ENCODE data around the gene NMT2.

NMT2 gene

DNA sequence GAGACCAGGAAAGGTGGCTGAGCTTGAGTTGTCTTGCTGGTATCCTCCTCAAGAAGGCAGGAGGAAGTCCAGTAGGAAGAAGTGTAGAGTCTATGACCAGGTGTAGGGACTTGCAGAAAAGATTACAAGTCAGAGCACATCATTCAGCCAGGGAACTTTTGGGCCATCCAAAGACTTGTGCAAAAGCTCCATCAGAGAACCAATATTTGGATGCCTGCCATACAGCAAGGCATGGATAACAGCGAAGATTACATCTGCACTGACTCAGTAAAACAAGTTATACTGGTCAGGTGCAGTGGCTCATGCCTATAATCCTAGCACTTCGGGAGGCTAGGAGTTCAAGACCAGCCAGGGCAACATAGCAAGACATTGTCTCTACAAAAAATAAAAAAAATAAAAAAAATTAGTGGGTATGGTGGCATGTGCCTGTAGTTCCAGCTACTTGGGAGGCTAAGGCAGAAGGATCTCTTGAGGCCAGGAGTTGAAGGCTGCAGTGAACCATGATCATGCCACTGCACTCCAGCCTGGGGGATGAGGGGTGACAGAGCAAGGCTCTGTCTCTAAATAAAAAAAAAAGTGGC is 13.2 kb upstream of the NMT2 start:
- DNase-seq (ENCODE audit: low spot score), result no peak

DNA sequence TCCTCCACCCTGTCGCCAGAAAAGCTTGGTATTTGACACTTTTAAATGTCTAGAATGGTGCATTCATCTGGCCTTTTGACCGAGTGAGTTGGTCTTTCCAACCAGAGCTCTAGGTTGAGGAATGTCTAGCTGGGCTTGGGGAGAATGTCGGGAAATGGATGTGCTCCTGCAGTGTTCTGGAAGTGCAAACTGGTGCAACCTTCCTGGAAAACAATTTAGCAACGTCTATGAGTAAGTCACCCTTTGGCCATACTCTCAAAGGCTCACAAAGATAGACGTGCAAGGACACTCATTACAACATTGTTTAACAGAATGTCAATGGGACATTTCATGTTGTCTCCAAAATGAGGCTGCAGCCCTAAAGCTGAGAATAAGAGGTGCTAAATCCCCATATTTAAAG is 12.2 kb upstream of the NMT2 start:
- DNase-seq (ENCODE audit: low spot score), result peak; percentile 25

DNA sequence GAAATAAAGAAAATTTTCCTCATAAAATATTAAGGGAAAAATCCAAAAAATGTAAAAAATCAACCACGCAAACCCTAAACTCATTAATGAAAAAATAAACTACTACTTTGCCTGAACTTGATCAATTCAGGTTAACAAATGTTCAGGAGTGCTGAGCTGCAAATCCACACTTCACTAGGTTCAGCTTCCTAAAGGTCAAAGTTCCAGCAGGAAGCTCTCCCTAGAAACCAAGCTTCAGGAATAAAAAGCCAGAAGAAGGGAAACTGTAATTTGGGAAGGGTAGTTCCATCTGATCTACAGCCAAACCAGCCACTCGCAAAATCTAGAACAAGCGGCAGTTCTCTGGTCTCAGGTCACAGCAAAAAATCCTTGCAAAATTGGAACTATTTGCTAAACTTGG is 7.8 kb upstream of the NMT2 start:
- no peak for DNase-seq (ENCODE audit: low spot score)

DNA sequence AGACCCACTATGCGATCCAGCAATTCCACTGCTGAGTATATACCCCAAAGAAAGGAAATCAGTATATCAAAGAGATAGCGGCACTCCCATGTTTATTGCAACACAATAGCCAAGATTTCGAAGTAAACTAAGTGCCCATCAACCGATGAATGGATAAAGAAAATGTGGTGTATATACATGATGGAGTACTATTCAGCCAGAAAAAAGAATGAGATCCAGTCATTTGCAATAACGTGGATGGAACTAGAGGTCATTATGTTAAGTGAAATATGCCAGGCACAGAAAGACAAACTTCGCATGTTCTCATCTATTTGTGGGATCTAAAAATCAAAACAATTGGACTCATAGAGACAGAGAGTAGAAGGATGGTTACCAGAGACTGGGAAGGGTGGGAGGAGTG is 7.1 kb upstream of the NMT2 start:
- DNase-seq (ENCODE audit: low spot score), result no peak

DNA sequence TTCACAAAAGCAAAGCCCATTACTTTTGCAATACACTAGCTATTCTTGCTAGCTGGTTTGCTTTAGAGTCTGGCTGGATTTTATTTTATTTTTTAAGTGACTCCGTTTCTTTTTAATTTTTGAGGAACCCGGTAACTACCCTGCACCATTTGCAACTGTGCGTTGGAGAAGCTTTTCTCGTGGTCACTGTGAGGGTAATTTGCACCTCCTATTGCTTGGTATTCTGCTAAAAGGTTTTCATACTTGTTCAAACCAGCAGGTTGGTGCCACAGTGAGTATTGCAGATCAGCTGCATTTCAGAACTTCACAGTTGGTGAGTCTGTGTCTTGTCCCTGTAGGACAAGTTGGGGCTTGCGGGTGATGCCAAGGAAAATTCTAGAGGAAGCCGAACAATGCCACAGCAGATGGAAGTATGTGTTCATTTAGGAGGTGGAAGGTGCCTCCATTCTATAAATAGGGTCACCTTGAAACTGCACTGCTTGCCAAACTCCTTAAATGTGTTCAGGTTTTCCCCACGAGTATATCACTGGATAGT is 3.9 kb upstream of the NMT2 start:
- DNase-seq (ENCODE audit: low spot score), result no peak

DNA sequence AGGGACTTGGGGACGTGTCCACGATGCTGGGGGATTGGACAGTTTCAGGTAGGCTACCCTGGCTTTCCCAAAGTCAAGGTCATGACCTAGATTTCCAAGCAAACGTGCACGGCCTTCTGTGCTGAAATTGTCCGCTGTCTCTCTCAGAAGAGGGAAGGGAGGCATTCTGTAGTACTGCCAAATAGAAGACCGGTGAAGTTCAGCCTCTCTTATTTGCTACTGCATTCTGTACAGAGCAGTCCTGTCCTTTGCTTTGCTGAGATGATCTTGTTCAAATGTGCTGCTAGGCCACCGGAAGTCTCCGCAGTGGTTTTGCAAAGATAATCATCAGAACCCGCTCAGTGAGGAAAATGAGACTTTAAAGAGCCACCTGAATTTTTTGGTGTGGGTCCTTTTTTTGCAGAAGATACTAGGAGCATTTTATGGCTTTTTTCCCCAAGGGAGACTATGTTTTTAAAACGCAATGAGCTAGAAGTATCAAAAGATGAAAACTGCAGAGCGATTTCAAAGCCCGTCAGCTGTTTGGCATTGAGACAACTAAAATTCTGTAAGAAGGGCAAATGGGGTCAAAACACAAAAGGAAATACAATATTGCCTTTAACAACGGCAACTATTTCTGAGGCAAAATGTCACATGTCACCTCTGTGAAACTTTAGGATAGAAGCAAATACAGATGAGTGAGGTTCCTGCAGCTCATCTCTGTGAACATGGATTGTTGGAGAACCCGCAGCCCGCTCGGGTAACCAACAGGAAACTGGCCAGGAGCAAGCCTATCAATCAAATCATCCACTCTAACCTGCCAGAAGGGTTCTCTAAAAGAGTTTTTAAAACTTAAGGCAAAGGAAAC is 1.3 kb upstream of the NMT2 start:
- no peak for DNase-seq (ENCODE audit: low spot score)

DNA sequence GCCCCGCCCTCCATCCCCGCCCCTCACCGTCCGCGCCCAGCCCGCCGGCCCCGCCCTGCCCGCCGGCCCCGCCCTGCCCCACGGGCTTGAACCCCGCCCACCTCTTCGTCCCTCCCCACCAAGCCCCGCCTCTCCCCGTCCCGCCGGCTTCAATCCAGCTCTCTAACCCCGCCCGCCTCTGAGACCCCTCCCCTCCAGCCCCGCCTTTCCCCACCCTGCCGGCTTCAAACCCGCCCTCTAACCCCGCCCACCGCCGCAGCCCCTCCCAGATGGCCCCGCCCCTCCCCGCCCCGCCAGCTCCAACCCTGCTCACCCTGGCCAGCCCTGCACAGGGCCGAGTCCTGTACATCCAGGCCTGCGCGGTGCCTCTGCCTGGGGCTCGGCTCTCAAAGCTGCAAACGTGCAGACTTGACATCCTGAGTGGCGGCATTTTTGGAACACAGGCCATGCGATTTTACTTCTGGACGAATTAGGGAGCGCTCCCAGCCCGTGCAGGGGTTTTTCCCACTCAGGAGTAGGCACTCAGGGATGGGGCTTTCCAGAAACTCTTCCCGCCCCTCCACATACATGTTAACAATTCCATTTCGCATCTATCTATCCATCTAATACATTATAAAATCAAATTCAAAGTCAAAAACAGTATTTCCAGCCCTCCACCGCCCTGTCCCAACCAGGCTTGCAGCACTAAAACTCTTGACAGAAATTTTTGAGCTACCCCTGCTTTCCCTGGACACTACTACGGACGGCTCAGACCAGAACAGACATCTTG is 477 bp upstream of the NMT2 start:
- peak; percentile 99 for DNase-seq (ENCODE audit: low spot score)

DNA sequence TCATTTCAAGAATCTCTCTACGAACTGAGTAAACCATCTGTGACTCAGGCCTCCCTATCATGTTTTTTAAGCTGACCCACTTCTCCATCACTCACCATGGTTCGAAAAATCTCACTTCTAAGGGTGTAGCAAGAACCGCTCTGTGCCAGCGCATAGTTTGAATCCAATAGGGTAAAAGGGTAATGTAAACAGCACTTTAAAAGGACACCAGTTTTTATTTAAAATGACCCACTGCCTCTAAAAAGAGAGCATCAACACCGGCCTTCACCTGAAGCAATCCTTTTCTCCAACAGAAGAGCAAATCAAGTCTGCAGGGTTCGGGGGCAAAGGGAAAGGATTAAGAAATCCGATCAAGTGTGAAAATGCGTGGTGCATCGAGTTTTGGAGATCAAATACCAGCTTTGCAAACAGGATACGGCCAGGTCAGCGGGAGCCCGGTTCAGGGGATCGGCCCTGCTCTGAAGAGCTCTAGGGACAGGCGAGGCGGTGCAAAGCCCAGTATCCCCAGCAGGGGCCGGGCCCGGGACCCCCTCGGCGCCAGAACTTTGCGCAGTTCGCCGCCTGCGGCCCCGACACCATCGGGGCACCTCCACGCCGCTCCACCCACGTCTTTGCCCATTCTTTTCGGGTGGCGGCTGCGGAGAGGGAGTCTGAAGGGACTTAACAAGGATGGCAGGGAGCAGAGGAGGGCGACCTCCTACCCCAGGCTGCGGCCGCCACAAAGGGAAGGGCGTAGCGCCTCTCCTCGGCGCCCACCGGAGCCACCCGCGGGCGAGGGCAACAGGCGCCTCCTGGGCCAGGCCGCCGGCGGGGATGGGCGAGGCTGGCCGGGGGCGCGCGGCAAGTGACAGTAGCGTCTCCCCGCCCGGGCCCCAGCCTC is 842 bp downstream of the NMT2 start:
- DNase-seq (ENCODE audit: low spot score), result peak; percentile 72

DNA sequence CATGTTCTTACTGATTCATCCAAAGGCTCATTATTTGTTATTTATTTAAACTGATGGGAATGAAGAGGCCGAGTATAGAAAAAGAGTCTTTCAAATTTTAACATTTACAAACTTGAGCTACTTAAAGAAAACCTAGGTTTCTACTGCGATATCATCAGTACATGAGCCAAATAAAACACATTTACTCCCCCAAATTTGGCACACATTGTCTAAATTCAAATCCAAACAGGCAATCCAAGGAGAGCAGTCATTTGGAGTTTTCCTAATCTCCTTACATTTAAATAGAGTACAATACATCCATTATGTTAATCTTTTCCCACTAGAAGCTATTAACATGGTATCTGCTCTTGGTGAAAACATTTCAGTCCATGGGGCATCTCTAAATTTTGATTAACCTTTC is 2.2 kb downstream of the NMT2 start:
- DNase-seq (ENCODE audit: low spot score), result no peak

DNA sequence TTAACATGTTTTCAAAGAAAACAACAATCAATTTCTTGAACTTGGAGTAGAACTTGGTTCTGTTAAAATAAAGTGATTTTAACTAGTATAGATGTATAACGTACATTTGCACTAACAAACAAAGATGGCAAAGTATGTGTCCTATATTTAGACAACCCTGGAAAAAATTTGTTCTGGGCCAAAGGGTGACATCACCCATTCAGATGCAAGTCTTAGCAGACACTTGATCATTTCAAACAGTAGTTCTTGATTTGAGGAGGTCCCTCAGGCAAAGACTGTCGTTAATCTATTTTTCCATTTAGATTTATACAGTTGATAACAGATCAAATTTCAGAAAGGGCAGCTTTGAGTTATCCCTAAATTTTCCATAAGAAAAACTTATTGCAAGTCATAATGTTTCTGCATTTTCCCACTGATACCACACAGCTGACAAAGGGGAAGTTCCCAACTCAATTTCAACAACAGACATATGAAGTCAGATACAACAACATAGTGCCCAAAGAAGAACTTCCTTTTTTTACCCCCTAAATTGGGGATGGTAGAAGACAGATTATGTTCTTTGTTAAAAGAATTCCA is 5.2 kb downstream of the NMT2 start:
- no peak for DNase-seq (ENCODE audit: low spot score)

DNA sequence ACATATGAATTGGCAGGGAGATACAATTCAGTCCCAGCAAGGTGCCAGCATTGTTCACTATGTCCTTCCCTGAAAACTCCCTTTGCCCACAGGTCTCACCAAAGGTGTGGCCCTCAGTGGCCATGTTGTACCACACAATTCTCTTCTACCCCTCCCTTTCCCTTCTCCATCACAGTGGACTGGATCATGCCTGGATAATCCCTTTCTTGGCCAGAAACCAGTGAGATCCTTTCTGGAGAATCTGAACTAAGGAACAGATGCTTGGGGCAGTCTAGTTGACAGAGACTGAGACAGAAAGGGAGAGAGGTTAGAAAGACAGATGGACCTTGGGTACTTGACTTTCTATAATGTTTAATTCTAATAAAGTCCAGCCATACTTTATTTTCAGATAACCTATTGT is 9.5 kb downstream of the NMT2 start:
- no peak for DNase-seq (ENCODE audit: low spot score)

DNA sequence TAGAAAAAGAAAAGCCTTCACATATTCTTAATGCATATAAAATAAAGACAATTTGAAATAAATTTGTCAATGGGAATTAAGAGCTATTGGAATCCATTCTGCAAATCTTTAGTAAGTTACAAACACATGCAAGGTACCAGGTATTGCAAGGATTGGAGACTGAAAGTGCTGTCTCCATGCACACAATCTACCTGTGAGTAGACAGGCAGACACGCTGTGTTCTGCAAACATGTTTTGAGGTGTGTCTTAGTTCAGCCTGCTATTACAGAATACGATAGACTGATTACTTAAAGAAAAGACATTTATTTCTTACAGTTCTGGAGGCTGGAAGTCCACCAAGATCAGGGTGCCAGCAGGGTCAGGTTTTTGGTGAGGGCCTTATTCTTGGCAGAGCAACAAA is 10.0 kb downstream of the NMT2 start:
- DNase-seq (ENCODE audit: low spot score), result no peak

DNA sequence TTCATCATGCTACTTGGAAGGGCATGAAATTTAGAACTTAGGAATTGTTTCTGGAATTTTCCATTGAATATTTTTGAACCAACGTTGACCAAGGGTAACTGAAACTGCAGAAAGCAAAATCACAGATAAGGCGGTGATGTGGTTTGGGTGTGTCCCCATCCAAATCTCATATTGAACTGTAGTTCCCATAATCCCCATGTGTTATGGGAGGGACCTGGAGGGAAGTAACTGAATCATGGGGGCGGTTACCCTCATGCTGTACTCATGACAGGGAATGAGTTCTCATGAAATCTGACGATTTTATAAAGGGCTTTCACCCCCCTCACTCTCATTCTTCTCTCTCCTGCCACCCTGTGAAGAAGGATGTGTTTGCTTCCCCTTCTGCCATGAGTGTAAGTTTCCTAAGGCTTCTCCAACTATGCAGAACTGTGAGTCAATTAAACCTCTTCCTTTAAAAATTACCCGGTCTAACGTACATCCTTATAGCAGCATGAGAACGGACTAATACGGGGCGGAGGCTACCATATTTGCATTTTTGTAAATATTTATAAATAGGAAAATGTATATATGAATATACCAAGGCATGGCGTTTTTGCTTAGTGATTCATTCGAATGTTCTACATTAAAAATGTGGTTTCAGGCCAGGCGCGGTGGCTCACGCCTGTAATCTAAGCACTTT is 12.4 kb downstream of the NMT2 start:
- DNase-seq (ENCODE audit: low spot score), result no peak

DNA sequence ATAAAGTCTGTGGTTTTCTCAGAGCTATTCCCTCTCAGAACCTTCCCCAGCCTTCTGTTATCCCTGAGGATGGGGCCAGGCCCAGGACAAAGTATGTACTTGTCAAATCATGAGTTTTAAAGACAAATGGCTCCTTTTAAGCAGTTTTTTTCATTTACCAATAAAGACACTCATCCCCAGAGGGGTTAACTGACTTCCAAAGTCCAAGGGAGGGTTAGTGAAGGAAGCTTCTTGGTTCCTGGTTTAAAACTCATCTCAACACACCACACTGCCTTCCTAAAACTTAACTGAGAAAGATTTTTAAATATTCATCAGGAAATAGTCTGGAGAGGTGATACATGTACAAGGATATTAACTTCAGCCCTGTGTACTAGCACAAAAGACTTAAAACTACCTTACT is 15.9 kb downstream of the NMT2 start:
- no peak for DNase-seq (ENCODE audit: low spot score)

DNA sequence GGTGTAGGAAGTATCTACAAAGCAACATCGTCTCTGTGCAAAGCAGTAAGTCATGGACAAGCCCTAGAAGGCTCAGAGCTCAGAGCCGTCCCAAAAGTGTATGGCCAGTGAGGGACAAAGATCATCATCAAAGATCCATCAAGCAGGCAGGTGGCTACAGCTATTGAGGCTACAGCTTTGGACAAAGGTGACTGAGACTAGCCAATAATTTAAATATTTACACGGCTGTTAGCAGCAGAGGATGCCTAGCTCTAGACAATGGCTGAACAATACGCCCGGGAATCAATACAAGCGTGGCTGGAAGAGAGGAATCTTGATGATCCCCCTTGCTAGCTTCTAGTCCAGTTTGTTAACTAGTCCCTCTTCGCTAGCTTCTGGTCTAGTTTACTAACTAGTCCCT is 17.9 kb downstream of the NMT2 start:
- no peak for DNase-seq (ENCODE audit: low spot score)

DNA sequence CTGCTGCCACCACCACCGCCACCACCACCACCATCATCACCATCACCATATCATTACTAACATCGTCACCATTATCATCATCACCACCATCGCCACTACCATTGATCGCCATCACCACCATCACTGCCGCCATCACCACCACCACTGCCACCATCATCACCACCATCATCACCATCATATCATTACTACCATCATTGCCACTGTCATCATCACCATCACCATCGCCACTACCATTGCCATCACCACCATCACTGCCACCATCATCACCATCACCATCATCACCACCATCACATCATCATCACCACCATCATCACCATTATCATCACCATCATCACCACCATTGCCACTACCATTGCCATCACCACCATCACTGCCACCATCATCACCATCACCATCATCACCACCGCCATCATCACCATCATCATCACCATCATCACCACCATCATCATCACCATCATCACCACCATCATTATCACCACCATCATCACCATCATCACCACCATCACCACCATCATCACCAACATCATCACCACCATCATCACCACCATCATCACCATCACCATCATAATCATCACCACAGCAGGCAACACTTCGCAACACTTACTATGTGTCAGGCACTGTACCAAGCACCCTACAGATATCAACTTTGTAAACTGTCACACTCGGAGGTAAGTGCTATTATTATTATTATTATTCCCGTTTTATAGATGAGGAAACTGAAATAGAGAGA is 19.3 kb downstream of the NMT2 start:
- DNase-seq (ENCODE audit: low spot score), result no peak

DNA sequence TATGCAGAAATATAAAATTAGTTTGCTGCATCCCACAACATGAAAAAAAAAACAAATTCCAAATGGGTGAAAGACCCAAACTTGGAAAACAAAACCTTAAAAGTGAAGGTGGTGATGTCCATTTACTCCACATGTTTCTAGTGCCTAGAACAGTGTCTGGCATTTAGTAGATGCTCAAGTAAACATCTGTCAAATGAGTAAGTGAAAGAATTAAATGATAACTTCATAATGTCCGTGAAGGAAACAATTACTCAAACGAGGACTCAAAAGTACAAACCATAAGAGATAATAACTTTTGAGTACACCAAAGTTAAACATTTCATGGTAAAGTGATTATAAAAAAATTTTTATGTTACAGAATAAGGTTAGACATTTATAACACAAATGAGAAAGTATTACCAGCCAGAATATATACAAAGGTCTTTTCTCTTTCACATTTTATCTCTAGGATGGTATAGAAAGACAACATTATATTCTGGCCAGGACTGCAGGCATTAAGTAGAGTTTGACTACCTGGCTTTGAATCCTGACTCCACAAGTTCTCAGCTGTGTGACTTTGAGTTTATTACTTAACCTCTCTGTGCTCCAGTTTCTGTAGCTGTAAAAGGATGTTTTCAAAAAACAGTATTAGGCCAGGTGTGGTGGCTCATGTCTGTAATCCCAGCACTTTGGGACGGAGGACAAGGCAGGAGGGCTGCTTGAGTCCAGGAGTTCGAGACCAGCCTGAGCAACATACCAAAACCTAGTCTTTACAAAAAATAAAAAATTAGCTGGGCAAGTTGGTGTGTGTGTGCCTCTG is 20.7 kb downstream of the NMT2 start:
- DNase-seq (ENCODE audit: low spot score), result no peak

DNA sequence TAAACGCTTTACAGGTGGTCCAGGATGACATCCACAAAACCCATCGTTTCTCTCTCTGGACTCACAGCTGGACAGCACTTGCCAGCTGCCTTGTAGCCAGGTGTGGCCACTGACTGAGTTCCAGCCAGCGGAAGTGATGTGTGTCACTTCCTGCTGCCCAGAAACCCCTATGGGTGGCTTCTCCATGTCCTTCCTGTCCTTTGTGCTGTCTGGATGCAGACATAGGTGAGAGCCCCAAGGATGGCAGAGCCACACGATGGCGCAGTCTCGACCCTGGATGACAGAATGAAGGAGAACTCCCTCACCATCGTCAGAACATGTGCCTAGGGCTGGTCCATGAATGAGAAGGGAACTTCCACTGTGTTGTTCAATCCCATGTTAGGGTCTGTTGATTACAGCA is 22.1 kb downstream of the NMT2 start:
- no peak for DNase-seq (ENCODE audit: low spot score)

DNA sequence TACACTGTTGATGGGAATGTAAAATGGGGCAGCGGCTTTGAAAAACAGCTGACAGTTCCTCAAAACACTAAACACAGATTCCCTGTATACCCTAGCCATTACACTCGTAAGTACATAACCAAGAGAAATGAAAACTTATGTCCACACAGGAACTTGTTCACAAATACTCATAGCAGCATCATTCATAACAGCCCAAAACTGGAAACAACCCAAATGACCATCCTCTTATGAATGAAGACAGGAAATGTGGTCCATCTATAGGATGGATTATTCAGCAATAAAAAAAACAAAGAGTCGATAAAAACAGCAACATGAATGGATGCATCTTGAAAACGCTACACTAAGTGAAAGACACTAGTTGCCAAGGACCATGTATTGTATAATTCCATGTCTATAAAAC is 23.7 kb downstream of the NMT2 start:
- DNase-seq (ENCODE audit: low spot score), result no peak

All from AG20443 (cell line).